GM12891 (cell line): ENCODE data around the gene AAK1.
"Not testable (repeated sequence)": the region's sequence is repeated elsewhere in the genome, so short reads cannot be mapped to it uniquely, and the experiment has no call there.

Experiments
- DNase-seq: peaks from one replicate; pipeline ENCODE4 v3.0.0; 2011; ENCODE audit warnings: low spot score; ENCODE audit not compliant: insufficient read length
- FAIRE-seq: peaks from 2 replicates; lab custom pipeline; 2011; peaks lifted over from hg19 to GRCh38; lab: Jason Lieb, UNC
- PAX5 ChIP-seq: IDR thresholded peaks from 2 replicates; pipeline ENCODE4 v1.6.1; 2011; ENCODE audit warnings: low read length, moderate library complexity, mild to moderate bottlenecking; ENCODE audit not compliant: insufficient read depth, severe bottlenecking
- POLR2A ChIP-seq: IDR thresholded peaks from 2 replicates; pipeline ENCODE4 v1.6.1; 2011; ENCODE audit warnings: low read depth, low read length, control low read depth
- POLR2AphosphoS5 ChIP-seq: IDR thresholded peaks from 2 replicates; pipeline ENCODE4 v1.6.1; 2011; ENCODE audit warnings: low read depth, low read length, control low read depth
- POU2F2 ChIP-seq: IDR thresholded peaks from 2 replicates; pipeline ENCODE4 v1.6.1; 2011; ENCODE audit warnings: low read depth, mild to moderate bottlenecking, control low read depth, low read length, moderate library complexity
- SPI1 ChIP-seq: IDR thresholded peaks from 2 replicates; pipeline ENCODE4 v1.6.1; 2011; ENCODE audit warnings: low read depth, low read length, control low read depth
- TAF1 ChIP-seq: IDR thresholded peaks from 2 replicates; pipeline ENCODE4 v1.6.1; 2011; ENCODE audit warnings: low read depth, low read length, control low read depth

The AAK1 gene

GRCh38 chr2:69618362-69618761 lies 25.2 kb downstream of the AAK1 start:
- FAIRE-seq = no peak
- TF ChIP-seq TAF1 (no peak), POU2F2 (no peak), POLR2AphosphoS5 (no peak), POLR2A (no peak), SPI1 (no peak), PAX5 (no peak)

GRCh38 chr2:69617744-69618143 lies 25.8 kb downstream of the AAK1 start:
- no peak for TF ChIP-seq SPI1
- TF ChIP-seq POLR2A = no peak
- TF ChIP-seq POU2F2 = no peak
- TF ChIP-seq TAF1 = no peak
- no peak for TF ChIP-seq PAX5
- no peak for TF ChIP-seq POLR2AphosphoS5
- DNase-seq = no peak
- FAIRE-seq = no peak

More at GRCh38 chr2:69618362-69618761, 25.2 kb downstream of the AAK1 start:
- DNase-seq = no peak

GRCh38 chr2:69616755-69617154 lies 26.8 kb downstream of the AAK1 start:
- DNase-seq (no peak), FAIRE-seq (peak; percentile 33)

GRCh38 chr2:69615969-69616368 lies 27.6 kb downstream of the AAK1 start:
- DNase-seq (no peak), FAIRE-seq (no peak)
- TF ChIP-seq POU2F2 (no peak), SPI1 (no peak), PAX5 (no peak), POLR2A (no peak), TAF1 (no peak), POLR2AphosphoS5 (no peak)

More at GRCh38 chr2:69616755-69617154, 26.8 kb downstream of the AAK1 start:
- no peak for TF ChIP-seq SPI1
- TF ChIP-seq PAX5 = no peak
- no peak for TF ChIP-seq TAF1
- TF ChIP-seq POLR2A = no peak

GRCh38 chr2:69615078-69615625 lies 28.4 kb downstream of the AAK1 start:
- TF ChIP-seq PAX5 (no peak), POLR2AphosphoS5 (no peak), TAF1 (no peak), POLR2A (no peak), SPI1 (no peak), POU2F2 (no peak)
- FAIRE-seq (no peak), DNase-seq (no peak)

- TF ChIP-seq POLR2A = no peak
- FAIRE-seq = no peak
- no peak for DNase-seq
Measured at GRCh38 chr2:69612707-69613106, 30.8 kb downstream of the AAK1 start.

GRCh38 chr2:69612200-69612599 lies 31.3 kb downstream of the AAK1 start:
- DNase-seq (no peak), FAIRE-seq (no peak)
- TF ChIP-seq POLR2AphosphoS5 (no peak), PAX5 (no peak), TAF1 (no peak), POLR2A (no peak), SPI1 (no peak), POU2F2 (no peak)

GRCh38 chr2:69608109-69608508 lies 35.4 kb downstream of the AAK1 start:
- DNase-seq (no peak), FAIRE-seq (no peak)
- TF ChIP-seq SPI1 = no peak
- TF ChIP-seq POLR2AphosphoS5 = no peak
- TF ChIP-seq TAF1 = no peak
- TF ChIP-seq PAX5 = no peak
- no peak for TF ChIP-seq POLR2A
- TF ChIP-seq POU2F2 = no peak

GRCh38 chr2:69606771-69607170 lies 36.8 kb downstream of the AAK1 start:
- not testable (repeated sequence) for FAIRE-seq, DNase-seq

GRCh38 chr2:69605284-69605683 lies 38.3 kb downstream of the AAK1 start:
- no peak for FAIRE-seq

GRCh38 chr2:69604836-69605235 lies 38.7 kb downstream of the AAK1 start:
- no peak for DNase-seq
- TF ChIP-seq TAF1 = no peak
- TF ChIP-seq PAX5 = no peak
- no peak for TF ChIP-seq SPI1
- no peak for FAIRE-seq

More at GRCh38 chr2:69605284-69605683, 38.3 kb downstream of the AAK1 start:
- no peak for DNase-seq
- TF ChIP-seq PAX5 (no peak), POLR2AphosphoS5 (no peak), POU2F2 (no peak), TAF1 (no peak), SPI1 (no peak), POLR2A (no peak)
